Activated CD4-positive, alpha-beta memory T cell treated with anti-CD3 and anti-CD28 coated beads for 36 hours (primary cell): ENCODE measurements around the gene RHBG. TPM values are rescaled to one million over a fixed set of nuclear protein-coding genes. Genes with fewer than 3 reads are reported as not detected.
"Not testable (repeated sequence)": the region's sequence is repeated elsewhere in the genome, so short reads cannot be mapped to it uniquely, and the experiment has no call there.

ENCODE experiments used
- CTCF ChIA-PET: fragments of 350-600 bp; sonication (Branson Sonifier 250); formaldehyde crosslinking; loops from one replicate; lab custom pipeline; 2021; ENCODE audit warnings: antibody characterized with exemption, inconsistent platforms; lab: Charles Lee
- POLR2A ChIA-PET: fragments of 350-600 bp; sonication (Branson Sonifier 250); formaldehyde crosslinking; loops from one replicate; lab custom pipeline; 2021; ENCODE audit warnings: antibody characterized with exemption; lab: Charles Lee
- DNase-seq: peaks from one replicate; pipeline ENCODE4 v3.0.0-alpha.2; 2020
- H3K27ac Mint-ChIP-seq: one replicate; pipeline ENCODE4 v1.8.0; 2021; ENCODE audit warnings: mixed read lengths
- H3K27me3 Mint-ChIP-seq: one replicate; pipeline ENCODE4 v1.8.0; 2021; ENCODE audit warnings: mixed read lengths
- H3K36me3 Mint-ChIP-seq: one replicate; pipeline ENCODE4 v1.8.0; 2021; ENCODE audit warnings: mixed read lengths
- H3K4me1 Mint-ChIP-seq: one replicate; pipeline ENCODE4 v1.8.0; 2021; ENCODE audit warnings: low read depth, mixed read lengths
- H3K4me3 Mint-ChIP-seq: one replicate; pipeline ENCODE4 v1.8.0; 2021; ENCODE audit warnings: mild to moderate bottlenecking, mixed read lengths
- H3K9me3 Mint-ChIP-seq: one replicate; pipeline ENCODE4 v1.8.0; 2021; ENCODE audit warnings: mixed read lengths
- intact Hi-C: fragments of 100-400 bp; cut with micrococcal nuclease; formaldehyde crosslinking; loops from one replicate; pipeline ENCODE4 v1.15.1; 2023
- total RNA-seq, 2 experiments: library from RNA; stranded (reverse); gene quantifications; one replicate each; pipeline ENCODE4 v1.2.3, GENCODE V29; 2021

Gene RHBG
- total RNA-seq, 2 experiments from 2014 or later, result not detected

- Mint-ChIP-seq H3K27ac (no peak overlapping the region), H3K9me3 (no peaks in the 10 kb centered on the region), H3K36me3 (no peaks in the 10 kb centered on the region), H3K4me3 (no peak overlapping the region), H3K4me1 (no peaks in the 10 kb centered on the region), H3K27me3 (peaks cover 4% of the 10 kb centered on the region)
- ChIA-PET POLR2A (no interaction called here), CTCF (interaction anchor here (1.1 to 1.7 kb wide), 4 partner anchors 12 to 102 kb away, joined by 3 to 6 read pairs (median 5); no protein-coding TSS in a partner anchor)
- no peak for DNase-seq
- intact Hi-C loops, result no loop called here
Observed at GRCh38 chr1:156344409-156344808, 24.6 kb upstream of the RHBG start.

- H3K27ac Mint-ChIP-seq, H3K4me3 Mint-ChIP-seq, H3K9me3 Mint-ChIP-seq, H3K36me3 Mint-ChIP-seq, H3K4me1 Mint-ChIP-seq, H3K27me3 Mint-ChIP-seq, DNase-seq, intact Hi-C loops, POLR2A ChIA-PET: not testable (repeated sequence)
- CTCF ChIA-PET, result interaction anchor here (1.0 to 1.4 kb wide), 2 partner anchors 13 to 39 kb away, joined by 5 read pairs; no protein-coding TSS in a partner anchor
Observed at GRCh38 chr1:156346035-156346434, 23.0 kb upstream of the RHBG start.

GRCh38 chr1:156346636-156347035 is 22.4 kb upstream of the RHBG start:
- no peaks in the 10 kb centered on the region for H3K9me3 Mint-ChIP-seq
- H3K4me3 Mint-ChIP-seq, result no peak overlapping the region
- intact Hi-C loops, result no loop called here
- no peaks in the 10 kb centered on the region for H3K36me3 Mint-ChIP-seq
- CTCF ChIA-PET, result interaction anchor here (0.7 to 1.4 kb wide), 3 partner anchors 9 to 39 kb away, joined by 3 to 5 read pairs (median 5); no protein-coding TSS in a partner anchor
- H3K27ac Mint-ChIP-seq, result no peak overlapping the region
- no peak for DNase-seq
- no peaks in the 10 kb centered on the region for H3K4me1 Mint-ChIP-seq
- POLR2A ChIA-PET, result no interaction called here
- peaks cover 4% of the 10 kb centered on the region for H3K27me3 Mint-ChIP-seq

GRCh38 chr1:156347331-156347730 is 21.7 kb upstream of the RHBG start:
- H3K4me3 Mint-ChIP-seq, result no peak overlapping the region
- intact Hi-C loops, result no loop called here
- ChIA-PET CTCF (interaction anchor here (0.7 to 1.6 kb wide), 2 partner anchors 8 to 39 kb away, joined by 3 to 5 read pairs; no protein-coding TSS in a partner anchor), POLR2A (no interaction called here)
- peaks cover 4% of the 10 kb centered on the region for H3K27me3 Mint-ChIP-seq
- H3K4me1 Mint-ChIP-seq, result no peaks in the 10 kb centered on the region
- H3K36me3 Mint-ChIP-seq, result no peaks in the 10 kb centered on the region
- no peaks in the 10 kb centered on the region for H3K9me3 Mint-ChIP-seq
- no peak overlapping the region for H3K27ac Mint-ChIP-seq
- no peak for DNase-seq

- H3K4me3 Mint-ChIP-seq, POLR2A ChIA-PET, H3K36me3 Mint-ChIP-seq, H3K27me3 Mint-ChIP-seq, H3K9me3 Mint-ChIP-seq, DNase-seq, H3K27ac Mint-ChIP-seq, intact Hi-C loops: not testable (repeated sequence)
- CTCF ChIA-PET, result interaction anchor here (1.4 to 1.5 kb wide), 2 partner anchors 34 to 93 kb away, joined by 4 to 5 read pairs; no protein-coding TSS in a partner anchor
- H3K4me1 Mint-ChIP-seq, result peaks cover 14% of the 10 kb centered on the region
Observed at GRCh38 chr1:156352481-156352880, 16.5 kb upstream of the RHBG start.

- Mint-ChIP-seq H3K27ac (no peak overlapping the region), H3K4me1 (peaks cover 14% of the 10 kb centered on the region), H3K9me3 (no peaks in the 10 kb centered on the region), H3K36me3 (no peaks in the 10 kb centered on the region), H3K4me3 (no peak overlapping the region), H3K27me3 (peaks cover 11% of the 10 kb centered on the region)
- peak; percentile 35 for DNase-seq
- intact Hi-C loops, result no loop called here
- ChIA-PET POLR2A (interaction anchor here (0.9 kb wide), 1 partner anchor 19 kb away, joined by 3 read pairs; no protein-coding TSS in a partner anchor), CTCF (interaction anchor here (0.7 to 1.5 kb wide), 5 partner anchors 12 to 89 kb away, joined by 3 to 7 read pairs (median 3); partner anchors contain the start of gene SMG5)
Observed at GRCh38 chr1:156356262-156356874, 12.6 kb upstream of the RHBG start.

- ChIA-PET CTCF (interaction anchor here (0.7 to 5.1 kb wide), 7 partner anchors 12 to 89 kb away, joined by 3 to 36 read pairs (median 6); partner anchors contain the start of gene SMG5), POLR2A (interaction anchor here (0.9 kb wide), 1 partner anchor 19 kb away, joined by 3 read pairs; no protein-coding TSS in a partner anchor)
- intact Hi-C loops, result no loop called here
- peak; percentile 70 for DNase-seq
- Mint-ChIP-seq H3K27ac (no peak overlapping the region), H3K36me3 (no peaks in the 10 kb centered on the region), H3K4me1 (peaks cover 14% of the 10 kb centered on the region), H3K4me3 (no peak overlapping the region), H3K9me3 (no peaks in the 10 kb centered on the region), H3K27me3 (peaks cover 11% of the 10 kb centered on the region)
Observed at GRCh38 chr1:156356875-156357534, 12.0 kb upstream of the RHBG start.

- Mint-ChIP-seq H3K36me3 (no peaks in the 10 kb centered on the region), H3K4me3 (no peak overlapping the region), H3K27me3 (peaks cover 11% of the 10 kb centered on the region), H3K27ac (no peak overlapping the region), H3K9me3 (no peaks in the 10 kb centered on the region), H3K4me1 (peaks cover 14% of the 10 kb centered on the region)
- POLR2A ChIA-PET, result no interaction called here
- DNase-seq, result no peak
- CTCF ChIA-PET, result interaction anchor here (2.4 to 5.1 kb wide), 3 partner anchors 13 to 88 kb away, joined by 6 to 36 read pairs (median 23); no protein-coding TSS in a partner anchor
- intact Hi-C loops, result no loop called here
Observed at GRCh38 chr1:156357977-156358376, 11.0 kb upstream of the RHBG start.

GRCh38 chr1:156358641-156359040 is 10.4 kb upstream of the RHBG start:
- Mint-ChIP-seq H3K4me3 (no peak overlapping the region), H3K27ac (no peak overlapping the region), H3K36me3 (no peaks in the 10 kb centered on the region), H3K9me3 (no peaks in the 10 kb centered on the region), H3K27me3 (peaks cover 11% of the 10 kb centered on the region), H3K4me1 (peaks cover 14% of the 10 kb centered on the region)
- intact Hi-C loops, result no loop called here
- DNase-seq, result no peak
- ChIA-PET CTCF (interaction anchor here (1.1 to 5.1 kb wide), 6 partner anchors 12 to 217 kb away, joined by 3 to 36 read pairs (median 6); no protein-coding TSS in a partner anchor), POLR2A (no interaction called here)

- peaks cover 14% of the 10 kb centered on the region for H3K4me1 Mint-ChIP-seq
- peaks cover 11% of the 10 kb centered on the region for H3K27me3 Mint-ChIP-seq
- no peaks in the 10 kb centered on the region for H3K36me3 Mint-ChIP-seq
- intact Hi-C loops, result no loop called here
- H3K27ac Mint-ChIP-seq, result no peak overlapping the region
- CTCF ChIA-PET, result interaction anchor here (0.7 to 5.1 kb wide), 7 partner anchors 13 to 266 kb away, joined by 3 to 36 read pairs (median 5); no protein-coding TSS in a partner anchor
- DNase-seq, result no peak
- POLR2A ChIA-PET, result no interaction called here
- H3K4me3 Mint-ChIP-seq, result no peak overlapping the region
- no peaks in the 10 kb centered on the region for H3K9me3 Mint-ChIP-seq
Observed at GRCh38 chr1:156359249-156359648, 9.8 kb upstream of the RHBG start.

GRCh38 chr1:156359973-156360372 is 9.0 kb upstream of the RHBG start:
- Mint-ChIP-seq H3K27ac (no peak overlapping the region), H3K9me3 (no peaks in the 10 kb centered on the region), H3K4me3 (no peak overlapping the region), H3K4me1 (peaks cover 14% of the 10 kb centered on the region), H3K27me3 (peaks cover 16% of the 10 kb centered on the region), H3K36me3 (no peaks in the 10 kb centered on the region)
- POLR2A ChIA-PET, result no interaction called here
- no peak for DNase-seq
- intact Hi-C loops, result no loop called here
- CTCF ChIA-PET, result interaction anchor here (0.8 to 5.1 kb wide), 5 partner anchors 13 to 218 kb away, joined by 3 to 36 read pairs (median 5); no protein-coding TSS in a partner anchor

GRCh38 chr1:156360534-156360933 is 8.5 kb upstream of the RHBG start:
- no peak overlapping the region for H3K4me3 Mint-ChIP-seq
- no peaks in the 10 kb centered on the region for H3K9me3 Mint-ChIP-seq
- H3K27me3 Mint-ChIP-seq, result peaks cover 19% of the 10 kb centered on the region
- H3K27ac Mint-ChIP-seq, result no peak overlapping the region
- ChIA-PET CTCF (interaction anchor here (0.8 to 5.1 kb wide), 3 partner anchors 14 to 59 kb away, joined by 3 to 36 read pairs (median 5); no protein-coding TSS in a partner anchor), POLR2A (no interaction called here)
- no peak for DNase-seq
- H3K36me3 Mint-ChIP-seq, result no peaks in the 10 kb centered on the region
- H3K4me1 Mint-ChIP-seq, result peaks cover 14% of the 10 kb centered on the region
- intact Hi-C loops, result no loop called here
